Measurements from ENCODE around the gene TOMM34. TPM values are rescaled to one million over a fixed set of nuclear protein-coding genes. Genes with fewer than 3 reads are reported as not detected.

The TOMM34 gene
- total and polyA plus RNA-seq, 9 of the 15 experiments (the other 6 are each of a cell fraction or from before 2014, with no cell fraction given): 18.1 to 69.4 (median 41.7) TPM

DNA sequence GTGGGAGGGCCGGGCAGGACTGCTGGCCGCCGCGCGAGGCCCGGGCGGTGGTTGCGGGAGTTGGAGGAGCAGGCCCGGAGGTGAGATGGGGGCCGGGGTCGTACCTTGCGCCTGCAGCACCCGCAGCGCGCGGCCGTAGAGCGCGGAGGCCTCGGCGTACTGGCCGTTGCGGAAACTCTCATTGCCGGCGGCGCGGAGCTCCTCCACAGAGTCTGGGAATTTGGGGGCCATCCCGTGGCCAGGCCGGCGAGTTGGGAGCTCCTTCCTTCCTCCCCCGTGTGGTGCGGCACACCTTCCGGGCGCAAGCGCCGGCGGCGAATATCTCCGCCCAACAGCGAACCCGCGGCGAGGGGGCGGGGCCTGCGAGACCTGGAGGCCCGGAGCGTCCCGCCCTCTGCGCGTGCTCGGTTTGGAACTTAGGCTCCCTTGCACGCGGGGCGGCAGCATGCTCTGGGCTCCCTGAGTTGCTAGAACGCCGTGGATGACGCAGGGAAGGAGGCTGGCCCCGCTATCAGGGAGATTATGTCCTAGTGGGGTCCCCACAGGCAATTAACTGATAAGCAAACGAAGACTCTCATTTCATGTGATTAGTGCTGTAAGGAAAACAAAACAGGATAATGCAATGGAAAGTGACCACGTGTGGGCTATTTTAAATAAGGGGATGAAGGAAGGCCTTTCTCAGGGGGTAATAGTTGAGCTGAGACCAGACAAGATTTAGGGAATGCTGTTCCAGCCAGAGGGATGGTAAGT lies at the start of gene TOMM34 (continued):
- TF ChIP-seq ZBTB33 (CRISPR knock-in tag; IDR thresholded peaks at IDR 0.05) (peak; percentile 65), BHLHE40 (IDR thresholded peaks at IDR 0.05; ENCODE audit: low read length) (peak; percentile 94), FOXP1 (CRISPR knock-in tag; IDR thresholded peaks at IDR 0.05) (peak; percentile 79), NRF1 (conservative IDR thresholded peaks at IDR 0.05 in 1 of 2, IDR thresholded peaks at IDR 0.05 in 1 of 2) (peak; percentile 96 to 97), ZNF79 (CRISPR knock-in tag; IDR thresholded peaks at IDR 0.05; ENCODE audit: low read depth) (no peak), CXXC5 (CRISPR knock-in tag; IDR thresholded peaks at IDR 0.05) (peak; percentile 80), SMAD4 (CRISPR knock-in tag; conservative IDR thresholded peaks at IDR 0.05) (peak; percentile 32; the same call in 1 of the 2 replicates), ZNF740 (CRISPR knock-in tag; IDR thresholded peaks at IDR 0.05) (0 out of 2 replicates have a peak, but pooled peaks have one; percentile 13), ZNF740 (tag; IDR thresholded peaks at IDR 0.05) (no peak), MYNN (IDR thresholded peaks at IDR 0.05) (no peak), MYNN (CRISPR knock-in tag; IDR thresholded peaks at IDR 0.05) (no peak), GATAD2B (IDR thresholded peaks at IDR 0.05; ENCODE audit: borderline replicate concordance) (0 out of 2 replicates have a peak, but pooled peaks have one; percentile 65), ELF2 (CRISPR knock-in tag; IDR thresholded peaks at IDR 0.05) (0 out of 2 replicates have a peak, but pooled peaks have one; percentile 56), TARDBP (IDR thresholded peaks at IDR 0.05) (no peak; the same call in 1 of the 2 replicates), ZNF280B (CRISPR knock-in tag; IDR thresholded peaks at IDR 0.05) (no peak), HCFC1 (IDR thresholded peaks at IDR 0.05; ENCODE audit: low read depth, low read length) (no peak), KLF13 (tag; IDR thresholded peaks at IDR 0.05; ENCODE audit: borderline replicate concordance, low read depth) (0 out of 2 replicates have a peak, but pooled peaks have one; percentile 34), ESRRA (IDR thresholded peaks at IDR 0.05; ENCODE audit: borderline replicate concordance, low read depth) (0 out of 2 replicates have a peak, but pooled peaks have one; percentile 35)
- TF ChIP-seq, protein P1, sequence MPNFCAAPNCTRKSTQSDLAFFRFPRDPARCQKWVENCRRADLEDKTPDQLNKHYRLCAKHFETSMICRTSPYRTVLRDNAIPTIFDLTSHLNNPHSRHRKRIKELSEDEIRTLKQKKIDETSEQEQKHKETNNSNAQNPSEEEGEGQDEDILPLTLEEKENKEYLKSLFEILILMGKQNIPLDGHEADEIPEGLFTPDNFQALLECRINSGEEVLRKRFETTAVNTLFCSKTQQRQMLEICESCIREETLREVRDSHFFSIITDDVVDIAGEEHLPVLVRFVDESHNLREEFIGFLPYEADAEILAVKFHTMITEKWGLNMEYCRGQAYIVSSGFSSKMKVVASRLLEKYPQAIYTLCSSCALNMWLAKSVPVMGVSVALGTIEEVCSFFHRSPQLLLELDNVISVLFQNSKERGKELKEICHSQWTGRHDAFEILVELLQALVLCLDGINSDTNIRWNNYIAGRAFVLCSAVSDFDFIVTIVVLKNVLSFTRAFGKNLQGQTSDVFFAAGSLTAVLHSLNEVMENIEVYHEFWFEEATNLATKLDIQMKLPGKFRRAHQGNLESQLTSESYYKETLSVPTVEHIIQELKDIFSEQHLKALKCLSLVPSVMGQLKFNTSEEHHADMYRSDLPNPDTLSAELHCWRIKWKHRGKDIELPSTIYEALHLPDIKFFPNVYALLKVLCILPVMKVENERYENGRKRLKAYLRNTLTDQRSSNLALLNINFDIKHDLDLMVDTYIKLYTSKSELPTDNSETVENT (CRISPR knock-in tag; IDR thresholded peaks at IDR 0.05): 0 out of 2 replicates have a peak, but pooled peaks have one; percentile 43
